GM12892 (cell line): ENCODE measurements around the gene PARP3.

ENCODE experiments used
- DNase-seq: peaks from one replicate; pipeline ENCODE4 v3.0.0; 2011; ENCODE audit not compliant: insufficient read length
- FAIRE-seq: peaks from 2 replicates; lab custom pipeline; 2011; peaks lifted over from hg19 to GRCh38; lab: Jason Lieb, UNC
- POLR2A ChIP-seq: IDR thresholded peaks from 2 replicates; pipeline ENCODE4 v1.6.1; 2011; ENCODE audit warnings: low read depth, low read length, control low read depth
- POLR2AphosphoS5 ChIP-seq: IDR thresholded peaks from 2 replicates; pipeline ENCODE4 v1.6.1; 2011; ENCODE audit warnings: low read depth, low read length, control low read depth
- TAF1 ChIP-seq: IDR thresholded peaks from 2 replicates; pipeline ENCODE4 v1.6.1; 2011; ENCODE audit warnings: low read depth, mild to moderate bottlenecking, control low read depth, low read length, borderline replicate concordance

Gene PARP3

GRCh38 chr3:51945031-51945840, 3.1 kb downstream of the PARP3 start:
- TF ChIP-seq POLR2AphosphoS5: no peak
- TF ChIP-seq POLR2A: no peak
- no peak for TF ChIP-seq TAF1
- no peak for FAIRE-seq
- DNase-seq: no peak

- FAIRE-seq (no peak), DNase-seq (no peak)
- TF ChIP-seq POLR2AphosphoS5 (no peak), POLR2A (no peak), TAF1 (no peak)
These were observed 4.0 kb downstream of the PARP3 start for GRCh38 chr3:51945926-51946705.

GRCh38 chr3:51946796-51947195, 4.6 kb downstream of the PARP3 start:
- TF ChIP-seq POLR2A (no peak), TAF1 (no peak), POLR2AphosphoS5 (no peak)
- FAIRE-seq: no peak
- no peak for DNase-seq

- no peak for TF ChIP-seq POLR2AphosphoS5
- no peak for TF ChIP-seq TAF1
- no peak for TF ChIP-seq POLR2A
- no peak for FAIRE-seq
- DNase-seq: no peak
These were observed 5.2 kb downstream of the PARP3 start for GRCh38 chr3:51947215-51947900.

- TF ChIP-seq TAF1: no peak
- no peak for TF ChIP-seq POLR2AphosphoS5
- TF ChIP-seq POLR2A: no peak
- FAIRE-seq (no peak), DNase-seq (no peak)
These were observed 5.9 kb downstream of the PARP3 start for GRCh38 chr3:51948016-51948580.

- TF ChIP-seq POLR2AphosphoS5 (no peak), POLR2A (no peak), TAF1 (no peak)
- FAIRE-seq: no peak
- DNase-seq: no peak
These were observed 7.0 kb downstream of the PARP3 start for GRCh38 chr3:51949121-51949520.

GRCh38 chr3:51950899-51951298, 8.7 kb downstream of the PARP3 start:
- TF ChIP-seq POLR2AphosphoS5 (no peak), POLR2A (no peak), TAF1 (no peak)
- no peak for FAIRE-seq
- no peak for DNase-seq

GRCh38 chr3:51953445-51953844, 11.3 kb downstream of the PARP3 start:
- no peak for DNase-seq
- TF ChIP-seq POLR2A (no peak), POLR2AphosphoS5 (no peak), TAF1 (no peak)
- no peak for FAIRE-seq

GRCh38 chr3:51954105-51954504, 11.9 kb downstream of the PARP3 start:
- no peak for FAIRE-seq
- no peak for TF ChIP-seq TAF1
- TF ChIP-seq POLR2AphosphoS5: no peak
- no peak for TF ChIP-seq POLR2A

GRCh38 chr3:51954713-51955112, 12.6 kb downstream of the PARP3 start:
- DNase-seq: no peak
- FAIRE-seq: no peak
- no peak for TF ChIP-seq POLR2A
- no peak for TF ChIP-seq POLR2AphosphoS5
- no peak for TF ChIP-seq TAF1

More at GRCh38 chr3:51954105-51954504, 11.9 kb downstream of the PARP3 start:
- DNase-seq: no peak

GRCh38 chr3:51955175-51955892, 13.2 kb downstream of the PARP3 start, which contains the start of gene GPR62:
Gene GPR62, plus strand, starts transcription at chr3:51955381. Its CDS starts 272 bp downstream, at chr3:51955653.
- no peak for DNase-seq
- FAIRE-seq: no peak
- no peak for TF ChIP-seq TAF1
- no peak for TF ChIP-seq POLR2AphosphoS5
- TF ChIP-seq POLR2A: no peak
